AG09319 (cell line): Measurements from ENCODE around the gene FLRT3.

Experiments used
- DNase-seq: peaks from one replicate; pipeline ENCODE4 v3.0.0-alpha.2; 2010; ENCODE audit warnings: low read depth; ENCODE audit errors: extremely low read depth
- TF ChIP-seq, protein P1 (sequence below): IDR thresholded peaks from 2 replicates; pipeline ENCODE4 v1.5.1; 2011; ENCODE audit warnings: low read depth, mild to moderate bottlenecking, inconsistent platforms, low read length, moderate library complexity

Gene FLRT3

GRCh38 chr20:14284443-14284842 is 53.0 kb downstream of the FLRT3 start:
- TF ChIP-seq, protein P1, sequence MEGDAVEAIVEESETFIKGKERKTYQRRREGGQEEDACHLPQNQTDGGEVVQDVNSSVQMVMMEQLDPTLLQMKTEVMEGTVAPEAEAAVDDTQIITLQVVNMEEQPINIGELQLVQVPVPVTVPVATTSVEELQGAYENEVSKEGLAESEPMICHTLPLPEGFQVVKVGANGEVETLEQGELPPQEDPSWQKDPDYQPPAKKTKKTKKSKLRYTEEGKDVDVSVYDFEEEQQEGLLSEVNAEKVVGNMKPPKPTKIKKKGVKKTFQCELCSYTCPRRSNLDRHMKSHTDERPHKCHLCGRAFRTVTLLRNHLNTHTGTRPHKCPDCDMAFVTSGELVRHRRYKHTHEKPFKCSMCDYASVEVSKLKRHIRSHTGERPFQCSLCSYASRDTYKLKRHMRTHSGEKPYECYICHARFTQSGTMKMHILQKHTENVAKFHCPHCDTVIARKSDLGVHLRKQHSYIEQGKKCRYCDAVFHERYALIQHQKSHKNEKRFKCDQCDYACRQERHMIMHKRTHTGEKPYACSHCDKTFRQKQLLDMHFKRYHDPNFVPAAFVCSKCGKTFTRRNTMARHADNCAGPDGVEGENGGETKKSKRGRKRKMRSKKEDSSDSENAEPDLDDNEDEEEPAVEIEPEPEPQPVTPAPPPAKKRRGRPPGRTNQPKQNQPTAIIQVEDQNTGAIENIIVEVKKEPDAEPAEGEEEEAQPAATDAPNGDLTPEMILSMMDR = no peak

GRCh38 chr20:14282140-14282539 is 55.3 kb downstream of the FLRT3 start:
- no peak for DNase-seq
- TF ChIP-seq, protein P1 = no peak

More at GRCh38 chr20:14284443-14284842, 53.0 kb downstream of the FLRT3 start:
- no peak for DNase-seq
